Esophagus squamous epithelium (tissue), 5 donors: Measurements from ENCODE around the gene KCNH5. TPM values are rescaled to one million over a fixed set of nuclear protein-coding genes. Genes with fewer than 3 reads are reported as not detected.
A peak's percentile ranks its signal among the peaks of the same experiment; 100 is the strongest.

Experiments used
- DNase-seq: peaks from one replicate; lab custom pipeline; 2025; lab: John Stamatoyannopoulos, UW
- H3K27ac ChIP-seq, 4 donors: fragments of 200-600 bp; sonication (generic); one replicate each; pipeline ENCODE4 v1.5.1; 2016 to 2019; ENCODE audit warnings: mild to moderate bottlenecking in 1 of 4
- H3K27me3 ChIP-seq, 4 donors: fragments of 200-600 bp; sonication (generic); 1 replicate in 3 of 4; 2 replicates in 1 of 4; pipeline versions ENCODE4 v1.5.1 to v1.6.0; 2017 to 2021; ENCODE audit warnings: antibody characterized with exemption in 1 of 4
- H3K36me3 ChIP-seq, 3 donors: fragments of 200-600 bp; sonication (generic); one replicate each; pipeline ENCODE4 v1.5.1; 2016 to 2019
- H3K4me1 ChIP-seq, 3 donors: fragments of 200-600 bp; sonication (generic); one replicate each; pipeline ENCODE4 v1.5.1; 2017 to 2019
- H3K4me3 ChIP-seq, 4 donors: fragments of 200-600 bp; sonication (generic); 1 replicate in 3 of 4; 2 replicates in 1 of 4; pipeline ENCODE4 v1.5.1; 2016 to 2019; ENCODE audit warnings: mild to moderate bottlenecking in 2 of 4, moderate library complexity in 1 of 4
- H3K9me3 ChIP-seq, 3 donors: fragments of 200-600 bp; sonication (generic); one replicate each; pipeline ENCODE4 v1.5.1; 2016 to 2019
- CTCF ChIP-seq, 6 experiments: fragments of 450-650 bp in 4 of 6; fragments of 200-600 bp in 2 of 6; sonication (generic) in 2 of 6; IDR thresholded peaks; one replicate each; pipeline ENCODE4 v1.5.1; 2016 to 2019; ENCODE audit warnings: antibody characterized with exemption in 6 of 6, mild to moderate bottlenecking in 4 of 6, moderate library complexity in 4 of 6
- POLR2A ChIP-seq, 4 donors: fragments of 450-650 bp; IDR thresholded peaks; one replicate each; pipeline ENCODE4 v1.6.1; 2017; ENCODE audit warnings: antibody characterized with exemption in 4 of 4, mild to moderate bottlenecking in 4 of 4, moderate library complexity in 3 of 4
- WGBS, 2 donors: methylation state at CpG; one replicate each; pipeline ENCODE4 v1.1.5; 2018; 5-methylcytosine and 5-hydroxymethylcytosine counted together
- intact Hi-C: fragments of 100-400 bp; cut with DNase I; formaldehyde crosslinking; loops from one replicate; pipeline ENCODE4 v1.15.0; 2022
- total RNA-seq, 4 donors: library from RNA; depleted of rRNA; stranded (reverse); fragments of >200 nt; gene quantifications; one replicate each; pipeline ENCODE4 v1.1.0, GENCODE V29; 2016
- donor health status: DM: yes; HTN: yes; CAD: no.

KCNH5 gene
- total RNA-seq, 4 donors from 2014 or later, result under 0.01 to 0.06 TPM; not detected in 2

GRCh38 chr14:62682208-62682607 lies 363.1 kb downstream of the KCNH5 start:
- no peak overlapping the region for H3K4me3 ChIP-seq
- H3K9me3 ChIP-seq, result no peaks in the 10 kb centered on the region
- no peak overlapping the region for H3K27ac ChIP-seq
- no peaks in the 10 kb centered on the region for H3K36me3 ChIP-seq
- TF ChIP-seq CTCF (IDR thresholded peaks at IDR 0.05) (no peak), POLR2A (IDR thresholded peaks at IDR 0.05) (no peak)
- no peak for DNase-seq
- 62 to 84% methylated on average over 6 to 7 of the region's 7 CpGs for WGBS, 2 donors
- H3K27me3 ChIP-seq, result no peaks in the 10 kb centered on the region
- intact Hi-C loops, result no loop called here
- no peaks in the 10 kb centered on the region for H3K4me1 ChIP-seq

- intact Hi-C loops, result no loop called here
- Histone ChIP-seq H3K27ac (no peak overlapping the region), H3K4me3 (no peak overlapping the region), H3K27me3 (no peaks in the 10 kb centered on the region), H3K4me1 (peaks cover 0 to 10% (median 0%) of the 10 kb centered on the region in 3 donors), H3K9me3 (no peaks in the 10 kb centered on the region), H3K36me3 (no peaks in the 10 kb centered on the region)
- TF ChIP-seq POLR2A (IDR thresholded peaks at IDR 0.05), result no peak
- no peak for TF ChIP-seq CTCF (IDR thresholded peaks at IDR 0.05)
- WGBS, 2 donors, result 35 to 40% methylated on average over 4 of the region's 4 CpGs
- DNase-seq, result no peak
Measured at GRCh38 chr14:62674563-62675237, 370.6 kb downstream of the KCNH5 start.

- TF ChIP-seq CTCF (IDR thresholded peaks at IDR 0.05), result no peak
- no peak for TF ChIP-seq POLR2A (IDR thresholded peaks at IDR 0.05)
- intact Hi-C loops, result no loop called here
- no peak for DNase-seq
- H3K27me3 ChIP-seq, result no peaks in the 10 kb centered on the region
- H3K27ac ChIP-seq, result no peak overlapping the region
- no peaks in the 10 kb centered on the region for H3K36me3 ChIP-seq
- H3K9me3 ChIP-seq, result no peaks in the 10 kb centered on the region
- 62 to 86% methylated on average over 4 of the region's 4 CpGs for WGBS, 2 donors
- peaks cover 0 to 10% (median 0%) of the 10 kb centered on the region in 3 donors for H3K4me1 ChIP-seq
- no peak overlapping the region for H3K4me3 ChIP-seq
Measured at GRCh38 chr14:62673014-62673755, 372.1 kb downstream of the KCNH5 start.

GRCh38 chr14:62670526-62670925 lies 374.7 kb downstream of the KCNH5 start:
- DNase-seq, result no peak
- no peak for TF ChIP-seq CTCF (IDR thresholded peaks at IDR 0.05)
- TF ChIP-seq POLR2A (IDR thresholded peaks at IDR 0.05), result no peak
- intact Hi-C loops, result no loop called here

GRCh38 chr14:62667421-62667914 lies 377.8 kb downstream of the KCNH5 start:
- Histone ChIP-seq H3K9me3 (no peaks in the 10 kb centered on the region), H3K27ac (no peak overlapping the region), H3K4me1 (peaks cover 0 to 14% (median 4%) of the 10 kb centered on the region in 3 donors), H3K27me3 (no peaks in the 10 kb centered on the region), H3K36me3 (no peaks in the 10 kb centered on the region), H3K4me3 (no peak overlapping the region)
- peak in 1 of 6 experiments; percentile 27 for TF ChIP-seq CTCF (IDR thresholded peaks at IDR 0.05)
- TF ChIP-seq POLR2A (IDR thresholded peaks at IDR 0.05), result no peak
- intact Hi-C loops, result no loop called here
- WGBS, 2 donors, result 93 to 94% methylated on average over 4 of the region's 4 CpGs
- DNase-seq, result no peak

More at GRCh38 chr14:62670526-62670925, 374.7 kb downstream of the KCNH5 start:
- Histone ChIP-seq H3K27ac (no peak overlapping the region), H3K4me1 (peaks cover 0 to 13% (median 2%) of the 10 kb centered on the region in 3 donors), H3K27me3 (no peaks in the 10 kb centered on the region), H3K4me3 (no peak overlapping the region), H3K36me3 (no peaks in the 10 kb centered on the region), H3K9me3 (no peaks in the 10 kb centered on the region)
- WGBS, 2 donors, result 38 to 44% methylated on average over 2 of the region's 2 CpGs
